Hepatocyte (in vitro differentiated cells): ENCODE results near the gene ARPC1B.

Experiments
- EZH2 ChIP-seq: fragments of 200-600 bp; sonication (generic); IDR thresholded peaks from 2 replicates; pipeline ENCODE4 v1.6.1; 2016; ENCODE audit warnings: antibody characterized with exemption, mild to moderate bottlenecking, borderline replicate concordance
- EZH2phosphoT487 ChIP-seq: fragments of 200-600 bp; sonication (generic); IDR thresholded peaks from one replicate; pipeline ENCODE4 v1.6.1; 2018; ENCODE audit warnings: antibody characterized with exemption, mild to moderate bottlenecking, low read depth, moderate library complexity; ENCODE audit not compliant: unreplicated experiment, severe bottlenecking
- TF ChIP-seq, protein P1 (sequence below): fragments of 200-600 bp; sonication (generic); IDR thresholded peaks from 2 replicates; pipeline ENCODE4 v1.5.1; 2016; ENCODE audit warnings: antibody characterized with exemption, mild to moderate bottlenecking; ENCODE audit not compliant: poor library complexity

DNA sequence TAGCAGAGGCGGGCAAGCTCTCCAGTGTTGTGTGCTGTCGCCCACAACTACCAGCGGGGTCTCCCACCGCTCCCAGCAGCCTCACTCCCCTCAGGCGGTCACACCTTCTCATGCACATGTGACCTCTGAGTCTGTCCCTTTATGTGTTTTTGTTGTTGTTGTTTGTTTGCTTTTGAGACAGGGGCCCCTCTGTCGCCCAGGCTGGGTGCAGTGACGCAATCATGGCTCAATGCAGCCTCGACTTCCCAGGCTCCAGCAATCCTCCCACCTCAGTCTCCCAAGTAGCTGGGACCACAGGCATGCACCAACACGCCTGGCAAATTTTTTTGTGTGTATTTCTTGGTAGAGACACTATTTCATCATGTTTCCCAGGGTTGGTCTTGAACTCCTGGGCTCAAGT is 65.7 kb downstream of the ARPC1B start:
- TF ChIP-seq, protein P1, sequence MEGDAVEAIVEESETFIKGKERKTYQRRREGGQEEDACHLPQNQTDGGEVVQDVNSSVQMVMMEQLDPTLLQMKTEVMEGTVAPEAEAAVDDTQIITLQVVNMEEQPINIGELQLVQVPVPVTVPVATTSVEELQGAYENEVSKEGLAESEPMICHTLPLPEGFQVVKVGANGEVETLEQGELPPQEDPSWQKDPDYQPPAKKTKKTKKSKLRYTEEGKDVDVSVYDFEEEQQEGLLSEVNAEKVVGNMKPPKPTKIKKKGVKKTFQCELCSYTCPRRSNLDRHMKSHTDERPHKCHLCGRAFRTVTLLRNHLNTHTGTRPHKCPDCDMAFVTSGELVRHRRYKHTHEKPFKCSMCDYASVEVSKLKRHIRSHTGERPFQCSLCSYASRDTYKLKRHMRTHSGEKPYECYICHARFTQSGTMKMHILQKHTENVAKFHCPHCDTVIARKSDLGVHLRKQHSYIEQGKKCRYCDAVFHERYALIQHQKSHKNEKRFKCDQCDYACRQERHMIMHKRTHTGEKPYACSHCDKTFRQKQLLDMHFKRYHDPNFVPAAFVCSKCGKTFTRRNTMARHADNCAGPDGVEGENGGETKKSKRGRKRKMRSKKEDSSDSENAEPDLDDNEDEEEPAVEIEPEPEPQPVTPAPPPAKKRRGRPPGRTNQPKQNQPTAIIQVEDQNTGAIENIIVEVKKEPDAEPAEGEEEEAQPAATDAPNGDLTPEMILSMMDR: no peak
- no peak for TF ChIP-seq EZH2
- no peak for TF ChIP-seq EZH2phosphoT487
